NCI-H146 (cell line): ENCODE results near the gene SRRM2.

ENCODE experiments used
- DNase-seq: peaks from one replicate; lab custom pipeline; 2025; lab: John Stamatoyannopoulos, UW

SRRM2 gene

DNA sequence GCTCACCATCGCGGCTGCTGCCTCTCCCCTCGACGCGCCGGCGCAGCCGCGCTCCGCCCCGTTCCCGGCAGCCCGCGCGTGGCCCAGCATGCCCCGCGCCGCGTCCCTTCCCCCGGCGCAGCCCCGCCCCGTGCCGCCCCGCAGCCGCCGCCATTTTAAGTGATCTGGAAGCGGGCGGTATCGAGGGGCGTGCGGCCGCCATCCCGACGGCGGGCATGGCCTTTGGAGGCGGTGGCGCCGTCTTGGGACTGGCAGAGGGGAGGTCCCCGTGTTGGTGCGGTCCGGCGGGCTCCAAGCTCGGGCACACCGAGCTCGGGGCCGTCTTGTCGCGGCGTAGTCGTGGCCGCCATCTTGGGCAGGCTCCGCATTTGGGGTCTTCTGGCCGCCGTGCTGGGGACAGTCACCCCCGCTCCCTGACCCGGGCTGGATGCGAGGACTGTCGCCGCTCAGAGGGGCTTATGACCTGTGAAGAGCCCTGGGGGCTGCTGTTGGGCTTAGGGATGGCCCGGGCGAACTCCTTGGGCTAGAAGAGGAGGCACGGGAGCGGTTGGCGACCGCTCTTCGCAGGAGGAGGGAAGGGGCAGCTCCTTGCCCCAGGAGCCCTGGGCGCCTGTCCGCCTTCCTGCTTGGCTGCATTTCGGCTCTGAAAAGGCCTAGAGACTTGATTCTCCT is 24.9 kb downstream of the SRRM2 start, which contains the start of gene ELOB:
ELOB (minus strand) TSS at position 50 of the 672 bp plus-strand sequence; CDS start at position 9, 41 bp downstream.
- DNase-seq: peak; percentile 89

DNA sequence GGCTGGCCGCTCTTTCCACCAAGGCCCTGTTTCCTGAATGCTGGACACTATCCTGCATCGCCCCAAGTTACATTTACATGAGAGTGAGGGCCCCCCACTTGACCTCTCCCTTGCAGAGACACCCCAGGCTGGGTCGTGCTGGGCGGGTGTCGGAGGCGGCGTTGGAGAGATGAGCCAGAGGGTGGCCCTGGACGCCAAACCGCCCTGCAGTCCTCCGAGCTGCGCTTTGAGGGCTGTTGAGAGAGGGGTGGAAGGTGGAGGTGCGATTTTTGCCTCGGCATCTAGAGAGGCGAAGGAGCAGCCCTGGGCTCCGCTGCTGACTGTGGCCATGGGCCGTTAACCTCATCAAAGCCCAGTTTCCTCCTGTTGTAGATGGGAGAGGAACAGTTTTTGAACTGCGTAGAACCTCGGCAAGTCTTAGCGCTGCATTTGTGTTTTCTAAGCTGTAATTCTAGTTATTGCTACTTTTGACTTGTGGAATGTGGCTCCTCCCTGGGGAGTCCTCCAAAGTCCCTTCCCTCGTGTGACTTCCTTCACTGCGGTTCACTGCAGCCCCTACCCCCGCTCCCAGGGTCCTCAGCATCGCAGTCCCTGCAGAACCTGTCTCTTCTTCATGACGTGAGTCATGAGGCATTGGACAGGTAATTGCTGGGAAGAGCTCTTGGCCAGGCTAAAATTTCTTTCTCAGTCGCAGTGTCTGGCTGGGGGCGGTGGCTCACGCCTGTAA is 25.6 kb downstream of the SRRM2 start:
- peak; percentile 52 for DNase-seq

DNA sequence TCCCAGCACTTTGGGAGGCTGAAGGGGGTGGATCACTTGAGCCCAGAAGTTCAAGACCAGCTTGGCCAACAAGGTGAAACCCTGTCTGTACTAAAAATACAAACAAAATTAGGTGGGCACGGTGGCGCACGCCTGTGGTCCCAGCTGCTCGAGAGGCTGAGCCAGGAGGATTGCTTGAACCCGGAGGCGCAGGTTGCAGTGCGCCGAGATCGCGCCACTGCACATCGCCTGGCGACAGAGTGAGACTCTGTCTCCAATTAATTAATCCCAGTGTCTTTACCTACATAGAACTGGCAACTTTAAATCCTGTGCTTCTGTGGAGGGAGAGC is 26.2 kb downstream of the SRRM2 start:
- DNase-seq: no peak

DNA sequence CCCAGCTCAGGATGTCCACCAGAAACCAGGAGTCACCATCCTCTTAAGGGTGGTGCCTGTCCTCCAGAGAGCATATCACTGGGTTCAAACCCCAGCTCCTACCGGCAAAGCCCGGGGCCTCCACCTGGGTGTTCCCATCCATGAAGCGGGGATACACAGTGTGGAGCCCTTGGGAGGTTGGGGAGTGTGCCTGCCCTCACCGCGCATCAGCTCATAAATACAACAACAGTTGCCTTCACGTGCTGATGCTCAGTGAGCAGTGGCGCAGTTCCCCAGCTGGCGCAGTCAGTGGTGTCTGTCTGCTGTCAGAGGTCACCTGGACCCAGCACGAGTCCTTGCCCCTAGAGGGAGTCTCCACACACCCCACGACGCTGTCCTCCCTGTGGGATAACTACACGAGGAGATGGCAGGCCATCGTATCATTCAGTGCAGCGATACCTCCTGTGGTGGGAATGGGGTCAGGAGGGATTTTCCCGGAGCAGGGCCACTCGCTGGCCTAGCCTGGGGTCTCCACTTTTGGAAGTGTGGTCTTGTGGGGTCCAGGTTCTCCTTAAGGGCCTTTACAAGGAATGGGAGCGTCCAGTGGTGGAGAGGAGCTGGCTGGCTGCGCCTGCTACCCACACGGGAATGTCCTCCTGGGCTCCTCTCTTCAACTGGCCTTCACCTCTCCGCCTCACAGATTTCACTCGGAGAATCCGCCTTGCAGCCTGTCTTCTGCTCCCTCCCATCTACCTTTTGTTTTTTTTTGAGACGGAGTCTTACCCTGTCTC is 26.9 kb downstream of the SRRM2 start:
- no peak for DNase-seq

DNA sequence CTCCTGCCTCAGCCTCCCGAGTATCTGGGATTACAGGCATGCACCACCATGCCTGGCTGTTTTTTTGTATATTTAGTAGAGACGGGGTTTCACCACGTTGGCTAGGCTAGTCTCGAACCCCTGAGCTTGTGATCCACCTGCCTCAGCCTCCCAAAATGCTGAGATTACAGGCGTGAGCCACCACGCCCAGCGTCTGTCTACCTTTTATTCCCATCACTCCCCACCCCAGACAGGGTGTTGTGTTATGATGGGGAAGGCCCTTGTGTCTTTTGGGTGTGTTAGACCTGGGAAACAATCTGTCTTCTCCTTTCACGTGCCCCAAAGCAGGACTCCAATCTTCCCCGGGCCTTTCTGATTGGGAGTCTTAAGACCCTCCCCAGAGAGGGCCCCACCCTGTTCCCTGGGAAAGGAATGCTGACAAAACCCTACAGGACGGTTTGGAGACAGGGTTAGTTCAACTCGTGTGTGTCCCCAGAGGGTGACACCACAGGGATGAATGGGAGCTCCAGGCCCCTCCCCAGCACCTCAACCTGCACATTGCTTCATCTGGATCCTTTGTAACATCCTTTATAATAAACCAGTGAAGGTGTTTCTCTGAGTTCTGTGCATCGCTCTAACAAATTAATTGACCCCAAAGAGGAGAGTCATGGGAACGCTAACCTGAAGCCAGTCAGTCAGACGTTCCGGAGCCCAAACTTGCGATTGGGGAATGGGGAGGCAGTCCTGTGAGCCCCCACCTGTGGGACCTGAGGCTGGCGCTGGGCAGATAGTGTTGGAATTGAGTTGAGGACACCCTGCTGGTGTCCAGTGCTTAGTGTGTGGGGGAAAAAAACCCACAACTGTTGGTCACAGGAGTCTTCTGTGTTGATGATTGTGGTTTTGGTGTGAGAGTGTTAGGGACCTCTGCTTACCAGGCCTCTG is 27.8 kb downstream of the SRRM2 start:
- no peak for DNase-seq

DNA sequence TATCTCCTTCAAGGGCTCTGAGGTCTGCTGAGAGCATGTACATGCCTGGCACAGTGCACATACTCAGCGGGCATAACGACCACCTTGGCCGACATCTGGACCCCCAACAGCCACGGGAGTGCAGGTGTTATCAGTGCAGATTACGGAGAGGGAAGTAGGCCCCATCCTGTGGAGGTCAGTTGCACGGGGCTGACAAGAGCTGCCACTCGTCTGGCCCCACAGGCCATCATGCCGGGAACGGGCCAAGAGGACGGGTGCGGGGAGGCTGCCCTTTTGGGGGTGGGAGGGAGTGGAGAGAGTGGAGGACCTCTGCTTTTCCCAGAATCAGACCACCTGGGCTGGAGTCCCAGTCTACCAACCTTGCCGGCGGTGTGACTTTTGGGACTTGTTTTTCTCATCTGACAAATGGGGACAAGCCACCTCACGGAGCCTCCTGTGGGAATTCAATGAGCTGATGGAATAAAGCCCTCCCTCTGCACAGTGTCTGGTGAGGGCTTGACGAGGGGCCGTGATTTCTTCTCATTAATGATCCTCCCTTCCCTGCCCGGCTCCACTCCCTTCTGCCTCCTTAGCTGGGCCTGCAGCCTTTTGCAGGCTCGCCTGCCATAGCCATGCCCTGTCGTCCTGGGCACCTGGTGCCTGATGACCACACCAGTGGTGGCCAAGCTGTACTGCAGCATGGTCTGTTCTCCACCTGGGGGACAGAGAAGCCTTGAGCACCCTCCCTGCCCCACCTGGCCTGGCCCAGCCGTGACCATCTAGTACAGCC is 30.3 kb downstream of the SRRM2 start:
- no peak for DNase-seq

DNA sequence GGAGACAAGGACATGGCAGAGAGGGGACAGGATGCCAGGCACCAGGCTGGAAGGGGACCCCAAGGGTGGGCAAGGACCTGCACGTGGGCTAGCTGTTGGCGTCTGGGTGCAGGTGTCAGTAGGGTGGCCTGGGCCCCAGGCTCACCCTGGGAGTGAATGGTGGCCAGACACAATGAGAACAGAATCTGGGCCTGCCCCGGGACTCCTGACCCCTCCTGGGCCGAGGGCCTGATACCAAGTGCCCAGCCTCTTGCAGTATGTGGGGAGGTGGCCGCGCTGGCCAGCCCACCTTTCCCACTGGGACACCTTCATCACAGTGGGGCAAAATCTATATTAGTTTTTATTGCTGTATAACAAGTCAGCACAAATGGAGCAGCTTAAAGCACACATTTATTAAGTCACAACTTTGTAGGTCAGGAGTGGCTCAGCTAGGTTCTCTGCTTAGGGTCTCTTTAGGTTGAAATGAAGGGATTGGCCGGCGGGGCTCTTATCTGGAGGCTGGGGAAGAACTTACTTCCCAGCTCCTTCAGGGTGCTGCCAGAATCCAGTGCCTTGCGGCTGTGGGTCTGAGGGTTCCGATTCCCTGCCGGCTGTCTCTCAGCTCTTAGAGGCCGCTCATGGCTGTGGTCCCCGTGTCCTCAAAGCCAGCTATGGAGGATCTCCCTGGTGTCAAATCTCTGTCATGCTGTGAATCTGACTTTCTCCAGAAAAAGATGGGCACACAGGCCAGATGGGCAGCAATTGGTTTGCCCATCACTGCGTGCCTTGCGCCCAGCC is 31.3 kb downstream of the SRRM2 start:
- DNase-seq: no peak

DNA sequence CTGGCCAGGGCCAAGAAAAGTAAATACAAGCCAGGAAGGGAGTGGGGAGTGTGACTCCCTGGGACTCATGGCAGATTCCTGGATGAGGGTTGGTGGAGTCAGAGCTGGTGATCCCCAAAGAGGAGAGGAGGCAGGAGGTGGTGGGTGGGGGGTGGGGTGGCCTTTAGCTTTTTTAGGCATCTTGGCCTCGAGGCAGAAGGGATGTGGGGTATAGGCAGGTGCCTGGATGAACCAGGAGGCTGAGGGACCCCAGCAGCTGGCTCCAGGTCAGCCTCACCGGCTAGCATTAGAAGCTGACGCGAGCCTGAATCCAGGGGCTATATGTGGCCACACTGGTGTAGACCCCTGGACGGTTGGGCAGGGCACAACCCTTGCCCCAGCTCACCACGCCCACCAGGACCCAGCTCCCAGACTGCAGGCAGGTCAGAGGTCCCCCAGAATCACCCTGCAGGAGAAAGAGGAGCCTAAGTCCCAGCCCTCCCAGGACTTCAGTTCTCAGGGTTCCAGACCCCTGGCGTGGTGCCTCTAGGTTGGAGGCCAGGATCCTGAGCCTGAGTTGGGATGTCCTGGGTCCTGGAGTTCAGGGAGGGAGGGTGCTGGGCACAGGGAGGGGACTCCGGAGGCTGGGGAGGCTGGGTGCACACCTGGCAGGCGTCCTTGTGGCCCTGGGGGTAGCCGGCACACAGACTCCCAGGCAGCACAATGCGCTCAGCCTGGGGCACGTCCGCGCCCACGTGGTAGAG is 32.1 kb downstream of the SRRM2 start:
- no peak for DNase-seq

DNA sequence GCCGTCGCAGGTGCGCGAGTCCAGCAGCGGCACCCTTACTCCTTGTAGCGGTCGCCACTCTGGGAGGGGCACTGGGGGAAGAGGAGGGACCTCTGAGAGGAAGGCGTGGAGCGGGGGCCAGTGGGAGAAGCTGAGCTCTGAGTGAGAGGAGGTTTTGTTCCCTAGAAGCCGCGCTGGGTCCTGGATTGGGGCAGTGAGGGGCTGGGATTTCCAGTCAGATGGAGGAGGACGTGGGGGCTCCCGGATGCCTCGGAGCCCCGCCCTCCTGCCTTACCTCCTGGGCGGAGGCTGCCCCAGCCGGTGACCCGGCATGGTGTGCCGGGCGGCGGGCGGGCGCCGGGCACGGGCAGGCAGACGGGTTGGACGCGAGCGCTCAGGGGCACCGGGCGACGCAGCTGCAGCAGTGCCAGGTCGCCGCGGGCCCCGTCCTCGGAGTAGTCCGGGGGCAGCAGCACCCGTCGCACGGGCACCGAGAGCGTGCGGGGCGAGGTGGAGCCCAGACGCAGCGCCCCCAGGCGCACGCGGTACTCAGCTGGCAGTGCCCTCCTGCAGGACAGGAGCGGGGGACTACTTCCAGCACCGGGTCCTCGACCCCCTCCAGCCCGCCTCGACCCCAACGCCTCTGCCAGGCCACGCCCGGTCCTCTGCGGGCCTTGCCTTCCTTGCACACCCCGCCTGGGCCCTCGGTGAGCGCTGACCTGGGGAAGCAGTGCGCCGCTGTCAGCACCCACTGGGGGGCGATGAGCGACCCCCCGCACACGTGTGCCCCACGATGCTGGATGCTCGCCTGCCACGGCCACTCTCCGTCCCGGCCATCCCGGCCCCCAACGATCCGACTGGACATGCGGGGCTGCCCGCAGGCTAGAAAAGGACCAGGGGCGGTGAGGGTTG is 32.9 kb downstream of the SRRM2 start:
- DNase-seq: peak; percentile 58

DNA sequence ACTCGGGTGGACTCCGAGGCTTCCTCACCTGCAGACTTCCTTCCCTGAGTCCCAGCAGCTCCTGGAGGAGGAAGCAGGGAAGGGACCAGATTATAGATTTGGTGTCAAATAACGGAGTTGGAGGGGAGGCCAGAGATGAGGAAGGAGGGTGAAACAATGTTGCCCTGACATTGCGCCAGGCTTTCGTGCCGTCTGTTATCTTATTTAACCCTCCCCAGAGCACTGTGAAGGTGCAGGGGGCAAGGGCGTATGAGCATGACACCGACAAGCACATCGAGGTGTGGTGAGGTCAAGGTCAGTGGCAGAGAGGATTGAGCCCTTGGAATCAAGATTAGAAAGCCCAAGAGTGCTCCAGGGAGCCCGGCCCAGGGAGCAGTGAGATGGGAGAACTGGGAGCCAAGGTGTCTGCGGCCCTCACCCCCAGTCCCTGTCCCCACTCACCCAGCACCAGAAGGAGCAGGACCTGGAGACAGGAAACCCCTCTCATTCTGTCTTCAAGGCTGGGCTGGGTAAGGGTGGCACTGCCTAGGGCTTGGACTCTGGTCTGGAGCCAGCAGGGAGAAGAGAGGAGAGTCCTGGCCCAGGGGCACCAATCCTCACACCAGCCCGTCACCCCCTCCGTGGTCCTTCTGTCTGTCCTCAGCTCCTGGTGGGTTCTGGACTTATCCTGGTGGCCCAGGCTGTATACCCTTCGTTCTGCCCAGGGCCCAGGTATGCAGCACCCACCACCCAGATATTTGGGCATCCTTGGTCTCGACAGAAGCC is 33.8 kb downstream of the SRRM2 start:
- no peak for DNase-seq

DNA sequence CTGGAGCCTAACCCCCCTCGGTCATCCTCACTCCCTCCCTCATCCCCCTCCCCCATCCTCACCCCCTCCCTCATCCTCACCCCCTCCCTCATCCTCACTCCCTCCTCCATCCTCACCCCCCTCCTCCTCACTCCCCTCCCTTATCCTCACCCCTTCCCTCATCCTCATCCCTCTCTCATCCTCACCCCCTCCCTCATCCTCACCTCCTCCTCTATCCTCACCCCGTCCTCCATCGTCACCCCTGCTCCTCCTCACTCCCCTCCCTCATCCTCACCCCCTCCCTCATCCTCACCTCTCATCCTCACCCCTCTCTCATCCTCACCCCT is 34.4 kb downstream of the SRRM2 start:
- DNase-seq: no peak

DNA sequence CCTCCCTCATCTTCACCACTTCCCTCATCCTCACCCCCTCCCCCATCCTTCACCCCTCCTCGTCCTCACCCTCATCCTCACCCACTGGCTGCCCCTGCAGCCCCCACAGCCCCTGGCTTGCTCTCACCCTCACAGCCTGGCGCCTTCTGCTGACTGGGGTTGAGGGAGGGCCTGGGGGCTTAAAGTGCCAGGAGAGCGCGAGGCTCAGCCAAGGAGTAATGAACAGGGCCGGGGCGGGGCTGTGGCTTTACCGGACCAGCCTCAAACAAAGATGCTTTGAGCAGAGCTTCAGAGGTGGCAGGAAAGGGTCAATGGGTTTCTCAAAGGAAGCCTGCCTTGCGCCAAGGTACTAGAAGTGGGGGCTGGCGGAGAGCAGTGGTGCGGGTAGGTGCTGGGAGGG is 35.0 kb downstream of the SRRM2 start, which contains the start of gene PRSS33:
PRSS33 (minus strand) TSS at position 155 of the 400 bp plus-strand sequence. CDS start 1,013 bp downstream, outside the sequence.
- DNase-seq: no peak

DNA sequence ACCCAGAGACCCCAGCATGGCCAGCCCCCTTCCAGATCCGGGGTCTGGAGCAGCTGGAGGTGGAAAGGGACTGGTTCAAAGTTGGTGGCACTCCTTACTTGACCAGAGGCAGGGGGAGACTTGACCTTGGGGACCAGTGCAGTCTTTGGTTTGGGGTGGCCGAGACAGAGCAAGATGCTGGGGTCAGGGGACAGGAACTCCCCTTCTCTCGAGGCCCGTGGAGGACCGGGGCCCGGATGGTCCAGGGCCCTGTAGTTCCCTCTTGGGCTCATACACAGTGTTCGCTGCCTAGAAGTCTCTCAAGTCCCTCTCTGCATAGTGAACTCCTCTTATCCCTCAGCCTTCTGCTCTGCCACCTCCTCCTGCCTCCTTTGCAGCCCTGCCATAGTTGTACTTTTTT is 35.5 kb downstream of the SRRM2 start:
- no peak for DNase-seq

DNA sequence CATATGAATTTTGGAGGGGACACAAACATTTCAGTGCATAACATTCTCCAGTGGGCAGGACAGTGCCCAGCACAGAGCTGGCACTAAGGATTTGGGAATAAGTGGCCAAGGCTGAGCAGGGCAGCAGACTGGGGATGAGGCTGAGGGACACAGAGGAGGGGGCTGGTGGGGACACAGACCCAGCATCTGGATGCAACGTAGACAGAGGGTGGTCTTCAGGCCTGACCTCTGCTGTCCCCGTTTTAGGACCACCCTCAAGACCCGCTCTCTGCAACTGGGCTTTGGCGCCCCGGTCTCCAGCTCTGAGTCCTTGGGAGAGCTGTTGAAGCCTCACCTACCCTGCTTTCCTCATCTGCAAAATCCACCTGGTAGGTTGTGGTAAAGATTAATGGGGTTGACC is 38.2 kb downstream of the SRRM2 start:
- DNase-seq: no peak

DNA sequence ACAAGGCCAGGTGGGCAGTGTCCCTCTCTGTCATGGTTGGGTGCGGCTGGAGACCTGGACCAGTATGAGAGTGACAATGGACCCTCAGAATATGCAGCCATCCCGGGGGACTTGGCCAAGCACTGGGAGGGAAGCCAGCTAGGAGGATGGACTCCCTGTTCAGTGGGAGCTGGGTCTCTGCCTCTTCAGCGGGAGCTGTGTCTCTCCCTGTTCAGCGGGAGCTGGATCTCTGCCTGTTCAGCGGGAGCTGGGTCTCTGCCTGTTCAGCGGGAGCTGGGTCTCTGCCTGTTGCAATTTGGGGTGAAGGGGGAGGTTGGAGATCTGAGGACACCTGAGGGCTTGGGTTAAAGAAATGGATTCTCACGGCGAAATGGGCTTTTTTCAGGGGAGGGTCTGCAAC is 38.7 kb downstream of the SRRM2 start:
- DNase-seq: no peak

DNA sequence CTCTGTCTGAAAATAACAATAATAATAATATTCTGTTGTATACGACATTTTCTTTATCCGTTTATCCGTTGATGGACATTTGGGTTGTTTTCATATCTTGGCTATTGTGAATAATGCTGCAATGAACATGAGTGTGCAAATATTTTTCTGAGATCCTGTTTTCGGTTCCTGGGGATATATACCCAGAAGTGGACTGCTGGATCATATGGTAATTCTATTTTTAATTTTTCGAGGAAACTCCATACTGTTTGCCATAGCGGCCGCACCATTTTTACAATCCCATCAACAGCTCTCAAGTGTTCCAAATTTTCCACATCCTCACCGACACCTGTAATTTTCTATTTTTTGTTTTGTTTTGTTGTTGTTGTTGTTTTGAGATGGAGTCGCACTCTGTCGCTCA is 40.5 kb downstream of the SRRM2 start:
- DNase-seq: no peak

DNA sequence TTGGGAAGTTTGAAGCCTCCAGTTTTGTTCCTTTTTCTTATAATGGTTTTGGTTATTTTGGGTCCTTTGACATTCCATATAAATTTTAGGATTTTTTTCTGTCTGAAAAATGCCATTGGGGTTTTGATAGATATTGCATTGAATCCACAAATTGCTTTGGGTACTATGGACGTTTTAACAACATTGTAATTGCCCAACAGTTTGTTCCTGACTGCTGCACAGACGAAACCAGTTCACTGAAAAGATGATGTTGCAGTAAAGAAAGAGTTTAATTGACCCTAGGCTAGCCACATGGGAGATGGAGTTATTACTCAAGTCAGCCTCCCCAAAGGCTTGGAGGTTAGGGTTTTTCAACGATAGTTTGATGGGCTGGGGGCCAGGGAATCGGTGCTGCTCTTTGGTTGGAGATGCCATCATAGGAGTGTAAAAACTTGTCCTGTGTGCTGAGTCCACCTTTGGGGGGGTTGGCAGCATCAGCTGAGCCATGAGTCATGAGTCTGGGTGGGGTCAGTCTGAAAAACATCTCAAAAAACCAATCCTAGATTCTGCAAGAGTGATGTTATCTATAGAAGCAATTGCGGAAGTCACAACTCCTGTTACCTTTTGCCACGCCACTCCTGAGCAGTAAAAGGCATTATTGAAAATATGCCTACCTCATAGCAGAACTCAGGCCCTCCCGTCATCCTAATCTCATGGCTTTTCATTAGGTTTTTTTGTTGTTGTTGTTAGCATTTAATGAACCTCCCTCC is 43.1 kb downstream of the SRRM2 start:
- no peak for DNase-seq
